NCI-H2171 treated with DMSO at 0.1 percent for 48 hours (cell line): ENCODE measurements around the gene SHISA2.

ENCODE experiments used
- DNase-seq: peaks from one replicate; lab custom pipeline; 2025; lab: John Stamatoyannopoulos, UW

Gene SHISA2

DNA sequence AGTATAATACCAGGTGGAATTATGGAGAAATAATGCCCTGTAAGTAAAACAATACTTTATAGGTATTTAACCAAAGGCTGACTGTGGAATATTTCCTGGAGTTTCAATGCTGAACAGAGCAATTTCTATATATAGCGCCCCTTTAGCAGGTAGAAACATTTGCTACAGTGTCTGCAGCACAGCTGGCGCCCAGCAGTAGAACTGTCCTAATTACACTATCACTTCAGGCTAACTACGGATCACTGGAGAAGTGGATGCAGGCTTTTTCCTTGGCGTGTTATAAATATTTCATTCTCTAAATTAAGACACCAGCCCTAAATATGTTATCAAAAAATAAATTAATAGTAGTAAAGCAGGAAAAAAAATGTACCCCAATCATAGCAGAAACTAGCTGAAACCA lies 3.1 kb downstream of the SHISA2 start:
- DNase-seq: peak; percentile 31

DNA sequence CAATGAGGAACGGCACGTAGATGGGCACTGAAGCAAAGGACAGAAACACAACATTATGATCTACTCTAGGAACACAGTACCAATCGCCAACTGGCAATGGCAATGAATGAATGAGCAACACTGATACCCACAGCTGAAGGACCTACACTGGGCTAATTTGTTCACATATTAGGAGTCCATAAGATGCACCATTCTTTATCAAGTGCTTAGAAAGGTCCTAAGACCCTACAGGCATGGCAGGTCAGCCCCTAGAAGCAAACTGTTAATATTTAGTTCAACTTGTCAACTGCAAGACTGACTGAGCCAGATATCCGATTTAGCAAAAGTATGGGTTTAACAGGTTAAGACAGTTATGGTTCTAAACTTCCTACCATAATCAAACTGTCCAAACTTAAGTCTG lies 4.8 kb downstream of the SHISA2 start:
- DNase-seq: no peak

DNA sequence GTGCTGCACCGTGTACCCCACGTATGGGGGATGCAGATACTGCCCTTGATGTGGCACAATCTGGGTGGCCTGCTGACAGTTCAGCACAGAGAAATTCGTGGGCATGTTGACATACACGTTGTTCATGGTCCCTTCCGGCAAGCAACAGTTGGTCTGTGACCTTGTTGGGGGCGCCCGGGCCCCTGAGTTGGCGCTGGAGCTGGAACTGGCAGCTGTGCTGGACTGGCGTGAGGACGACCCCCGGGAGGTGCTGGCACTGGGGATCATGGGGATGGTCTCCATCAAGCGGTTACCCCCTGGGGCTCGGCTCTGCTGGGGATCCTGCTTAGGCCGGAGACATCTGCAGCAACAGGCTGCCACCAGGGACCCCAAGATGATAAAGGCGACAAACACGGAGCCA lies 5.2 kb downstream of the SHISA2 start:
- DNase-seq: no peak

DNA sequence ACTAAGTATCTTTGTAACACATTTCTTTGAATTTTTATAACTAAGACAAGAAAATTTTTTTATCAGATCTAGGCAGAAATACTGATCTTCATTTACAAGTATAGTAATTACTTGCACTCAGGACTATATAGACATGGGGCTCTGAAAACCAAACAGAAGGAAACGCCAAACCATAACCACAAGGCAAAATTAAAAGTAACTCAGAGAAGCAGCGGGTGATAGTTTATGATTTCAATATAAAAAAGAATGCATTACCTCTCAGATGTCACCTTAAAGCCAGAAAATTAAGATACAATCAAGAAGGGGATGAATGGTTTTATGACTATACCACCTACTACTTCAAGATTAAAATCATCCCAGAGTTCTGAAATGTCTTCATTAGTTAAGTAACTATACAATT lies 6.7 kb downstream of the SHISA2 start:
- no peak for DNase-seq

DNA sequence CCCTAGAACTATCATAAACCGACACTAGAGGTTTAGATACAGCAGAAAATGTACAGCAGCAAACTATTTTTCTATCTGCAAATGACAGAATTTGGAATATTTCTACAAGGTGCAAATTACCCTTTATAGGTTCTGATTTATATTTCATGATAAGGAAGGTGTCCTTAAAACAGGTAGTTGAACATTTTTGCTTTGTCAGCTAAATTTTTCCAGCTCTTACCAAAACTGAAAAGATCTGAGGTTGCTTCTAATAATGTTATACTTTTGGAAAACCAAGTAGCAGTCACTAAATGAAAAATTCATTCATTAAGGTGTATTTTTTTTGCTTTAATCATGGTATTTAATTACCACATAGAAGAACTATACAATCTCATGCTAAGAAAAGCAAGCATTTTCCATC lies 9.0 kb downstream of the SHISA2 start:
- DNase-seq: no peak

DNA sequence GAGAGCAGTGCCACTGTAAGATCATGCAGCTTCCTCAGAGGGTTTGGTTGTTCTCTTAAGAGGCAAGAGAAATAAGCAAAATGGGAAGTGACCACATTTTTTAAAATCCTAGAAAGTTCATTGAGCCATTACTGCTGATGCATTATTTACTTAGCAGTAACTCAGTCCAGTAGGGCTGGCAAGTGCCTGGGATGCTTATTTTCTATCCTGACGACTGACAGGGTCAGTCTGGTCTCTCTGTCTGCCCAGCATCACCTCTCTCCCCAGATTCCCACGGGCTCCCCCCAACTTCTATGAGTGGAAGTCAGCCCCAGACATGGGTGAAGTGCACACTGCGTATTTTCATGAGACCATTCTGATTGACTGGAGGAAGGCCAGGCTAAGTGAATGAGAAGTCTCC lies 10.4 kb downstream of the SHISA2 start:
- DNase-seq: no peak

DNA sequence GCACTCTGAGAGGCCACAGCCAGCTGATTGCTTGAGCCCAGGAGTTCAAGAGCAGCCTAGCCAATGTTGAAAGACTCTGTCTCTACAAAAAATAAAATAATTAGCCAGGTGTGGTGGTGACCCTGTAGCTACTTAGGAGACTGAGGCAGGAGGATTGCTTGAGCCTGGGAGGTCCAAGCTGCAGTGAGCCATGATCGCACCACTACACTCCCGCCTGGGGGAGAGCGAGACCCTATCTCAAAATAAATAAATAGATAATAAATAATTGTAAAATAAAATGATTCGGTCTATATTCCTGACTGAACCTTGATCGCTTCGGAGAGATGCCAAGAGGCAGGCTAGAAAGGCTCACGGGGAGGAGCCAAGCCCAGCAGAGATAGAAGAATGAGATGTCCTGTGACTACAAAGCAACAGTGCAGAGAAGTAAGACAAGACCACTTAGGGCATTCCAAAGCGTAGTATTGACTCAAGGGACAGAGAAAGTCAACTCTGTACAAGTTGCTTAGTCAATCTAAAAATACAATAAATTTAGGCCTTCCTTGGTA lies 12.8 kb downstream of the SHISA2 start:
- no peak for DNase-seq

DNA sequence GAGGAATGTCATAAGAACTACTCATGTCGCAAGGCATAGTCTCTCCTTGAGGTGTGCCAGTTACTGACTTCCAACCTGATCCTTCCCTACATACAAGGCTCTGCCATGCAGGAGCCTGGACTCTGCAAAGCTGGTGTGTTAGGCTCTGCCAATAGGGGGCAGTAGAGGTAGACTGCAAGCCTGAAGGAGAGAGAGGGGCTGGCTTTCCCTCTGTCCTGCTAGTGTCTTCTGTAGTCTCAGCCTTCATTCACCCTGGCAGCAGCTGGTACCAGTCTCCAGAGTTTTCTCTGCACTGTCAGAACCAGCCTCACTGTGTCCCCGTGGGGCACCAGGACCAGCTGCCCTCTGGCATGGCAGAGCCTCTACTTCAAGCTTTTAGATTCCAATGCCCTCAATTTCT lies 14.5 kb downstream of the SHISA2 start:
- no peak for DNase-seq

DNA sequence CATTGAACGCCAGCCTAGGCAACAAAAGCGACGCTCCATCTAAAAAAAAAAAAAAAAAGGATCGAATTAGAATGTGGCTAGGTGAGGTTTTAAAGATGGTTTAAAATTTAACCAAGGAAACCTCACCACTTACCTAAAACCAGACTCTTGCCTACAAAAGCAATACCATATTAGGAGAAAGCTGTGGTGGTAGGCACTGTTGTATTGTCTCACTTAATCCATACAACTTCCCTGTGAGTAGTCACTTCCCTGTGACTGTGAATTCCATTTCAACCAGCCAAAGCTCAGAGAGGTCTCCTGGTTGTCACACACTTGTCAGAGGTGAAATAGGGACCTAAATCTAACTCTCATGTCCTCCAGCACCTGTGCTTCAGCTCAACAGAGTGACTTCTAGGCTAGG lies 15.4 kb downstream of the SHISA2 start:
- no peak for DNase-seq

DNA sequence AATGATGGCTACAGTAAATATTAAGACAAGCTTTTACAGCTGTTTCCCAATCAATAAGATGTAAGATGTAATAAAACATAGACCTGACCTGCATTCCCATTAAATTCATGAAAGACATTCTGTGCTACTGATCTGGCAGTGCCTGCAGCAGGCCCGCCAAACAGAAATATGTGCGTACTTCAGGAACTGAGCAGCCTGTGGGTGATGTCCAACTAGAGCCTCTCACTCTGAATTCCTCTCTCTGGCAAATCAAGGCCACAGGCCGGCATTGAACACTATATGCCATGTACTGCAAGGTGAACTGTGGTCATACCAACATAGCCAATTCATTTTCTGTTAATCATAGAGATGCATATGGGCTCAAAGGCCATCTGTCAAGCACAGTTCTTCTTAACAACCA lies 17.8 kb downstream of the SHISA2 start:
- DNase-seq: no peak

DNA sequence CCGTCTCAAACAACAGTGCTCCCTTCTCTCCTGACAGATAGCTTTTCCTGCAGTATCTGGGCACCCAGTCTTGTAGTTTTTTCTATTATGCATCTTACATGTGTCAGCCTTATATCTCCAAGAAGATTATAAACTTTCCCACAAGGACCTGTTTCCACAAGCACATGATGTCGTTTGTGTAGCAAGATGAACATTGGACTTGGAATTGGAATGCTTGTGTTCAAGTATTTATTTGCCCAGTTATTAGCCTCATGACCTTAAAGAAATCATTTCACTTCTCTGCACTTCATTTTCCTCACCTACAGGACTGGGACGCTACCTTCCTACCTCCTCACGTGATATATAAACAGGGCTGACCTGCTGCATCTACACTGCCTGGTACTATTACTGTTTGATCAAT lies 21.5 kb downstream of the SHISA2 start:
- DNase-seq: no peak

DNA sequence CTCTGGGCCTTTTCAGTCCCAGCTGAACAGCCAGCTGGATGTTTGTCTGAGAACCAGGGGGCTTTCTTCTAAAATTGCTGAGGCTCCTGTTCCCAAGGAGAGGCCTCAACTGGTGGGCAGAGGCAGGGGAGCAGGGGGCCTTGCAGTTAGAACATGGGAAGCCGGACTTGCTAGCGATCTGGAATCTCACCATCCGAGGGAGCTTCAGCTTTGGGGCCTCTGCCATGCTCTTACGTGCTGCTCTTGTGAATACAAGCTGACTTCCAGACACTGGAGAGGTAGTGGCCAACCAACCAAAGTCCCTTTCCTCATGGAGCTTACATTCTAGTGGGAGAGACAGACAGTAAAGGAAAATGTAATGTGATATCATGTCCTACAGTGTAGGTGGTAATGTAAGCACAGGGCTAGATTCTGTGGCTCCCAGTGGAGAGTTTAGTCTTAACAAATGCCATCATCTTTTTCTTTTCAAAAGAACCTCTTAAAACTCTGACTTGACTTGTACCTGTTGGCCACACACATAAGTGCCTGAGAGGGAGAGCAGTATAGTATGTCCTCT lies 22.2 kb downstream of the SHISA2 start:
- no peak for DNase-seq

DNA sequence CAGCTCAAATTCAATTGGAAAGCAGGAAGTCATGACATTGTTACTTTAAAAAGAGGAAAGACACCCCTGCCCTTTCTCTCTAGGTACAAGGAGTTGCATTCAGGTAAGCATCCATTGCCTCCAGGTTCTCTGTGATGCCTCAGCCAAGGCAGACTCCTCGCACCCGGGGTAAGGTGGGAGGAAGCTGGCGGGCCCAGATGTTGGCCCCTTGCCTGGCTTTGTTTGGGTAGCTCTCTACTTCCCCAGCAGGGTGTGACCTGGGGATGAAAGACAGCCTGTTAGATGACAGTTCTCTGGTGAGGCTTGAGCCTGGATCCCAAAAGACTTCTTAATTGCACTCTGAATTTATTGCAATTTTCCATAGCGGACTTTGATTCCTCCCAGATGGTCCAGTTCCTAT lies 25.6 kb downstream of the SHISA2 start:
- no peak for DNase-seq

DNA sequence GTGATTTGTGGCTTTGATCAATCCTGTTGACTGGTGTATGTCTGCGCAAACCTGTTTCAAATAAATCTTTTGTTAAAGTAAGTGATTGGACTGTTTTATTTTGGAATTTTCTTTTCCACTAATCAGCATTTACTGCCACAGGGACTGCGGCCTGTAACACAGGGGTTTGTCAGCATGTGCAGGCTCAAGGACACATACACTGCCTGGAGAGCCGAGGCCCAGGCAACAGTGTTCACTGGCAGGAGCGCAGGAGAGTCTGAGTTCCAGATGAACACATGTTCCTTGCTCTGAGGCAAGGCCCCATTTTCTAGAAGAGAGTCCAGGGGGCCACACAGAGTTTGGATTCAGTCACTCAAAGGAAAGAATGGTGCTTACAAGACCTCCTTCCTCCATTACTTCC lies 26.0 kb downstream of the SHISA2 start:
- DNase-seq: no peak

DNA sequence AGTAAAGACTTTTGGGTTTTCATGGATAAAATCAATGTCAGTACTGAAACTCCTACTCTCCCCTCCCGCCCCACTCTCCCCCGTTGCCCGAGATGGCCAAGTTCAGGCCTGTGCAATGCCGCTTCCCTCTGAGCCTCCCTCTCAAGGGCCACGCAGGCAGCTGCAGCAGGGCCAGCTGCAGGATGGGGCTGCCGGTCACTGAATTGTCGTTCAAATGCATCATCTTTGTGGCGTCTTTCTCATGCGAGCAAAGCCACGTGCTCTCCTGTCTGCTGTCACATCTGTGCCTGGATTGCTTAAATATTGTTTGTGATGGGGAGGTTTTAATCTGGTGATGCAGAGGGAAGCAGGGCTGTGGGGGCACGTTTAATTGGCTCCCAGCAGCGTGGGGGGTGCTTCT lies 26.6 kb downstream of the SHISA2 start:
- no peak for DNase-seq

DNA sequence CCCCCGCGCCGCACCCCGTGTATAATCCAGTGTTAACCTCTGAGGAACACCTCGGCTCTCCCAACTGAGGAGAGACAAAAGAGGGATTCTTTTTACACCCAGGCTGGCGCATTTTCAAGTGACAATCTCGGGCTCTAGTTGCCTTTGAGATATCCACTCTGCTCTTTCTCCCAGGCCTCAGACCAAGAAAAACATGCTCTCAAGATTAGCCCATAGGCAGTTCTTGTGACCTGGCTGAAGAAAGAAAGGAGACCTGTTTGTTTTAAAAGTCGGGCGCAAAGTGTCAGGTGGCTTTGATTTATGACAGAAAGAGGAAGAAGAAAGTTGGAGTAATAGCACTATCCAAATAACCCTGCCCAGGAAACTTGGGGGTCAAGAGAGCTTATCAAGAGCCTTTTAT lies 27.3 kb downstream of the SHISA2 start:
- no peak for DNase-seq

DNA sequence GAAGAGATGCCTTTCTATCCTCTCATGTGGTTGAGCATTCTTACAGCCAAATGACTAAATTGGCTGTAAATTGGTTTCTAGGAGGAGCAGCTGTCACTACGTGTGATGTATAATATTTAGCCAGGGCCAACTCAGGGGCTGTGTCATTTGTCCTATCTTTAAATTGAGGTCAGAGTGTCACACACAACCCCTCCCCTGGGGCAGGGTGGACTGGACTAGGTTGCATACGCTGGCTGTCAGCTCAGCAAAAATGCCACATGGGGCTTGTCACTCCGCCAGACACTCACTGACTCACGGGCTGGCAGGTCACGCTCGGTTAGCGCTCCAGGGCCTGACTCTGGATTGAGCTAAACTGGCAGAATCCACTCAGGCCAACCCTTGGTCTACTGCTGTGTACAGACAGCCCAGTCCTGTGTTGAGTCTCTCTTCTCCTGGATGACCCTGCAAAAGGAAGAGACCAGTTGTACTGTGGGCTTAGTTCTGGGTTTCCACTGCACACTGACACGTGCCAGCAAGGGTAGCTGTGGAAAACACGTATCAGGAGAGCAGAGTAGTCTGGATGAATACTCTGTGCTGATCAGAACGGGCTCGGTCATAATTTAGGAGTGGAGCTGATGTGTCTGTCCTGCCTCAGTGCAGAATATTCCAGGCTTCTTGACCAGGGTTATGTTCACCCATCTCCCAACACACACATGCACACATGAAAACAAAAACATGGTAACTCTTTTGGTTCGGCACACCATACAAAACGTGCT lies 29.1 kb downstream of the SHISA2 start:
- DNase-seq: peak; percentile 55

DNA sequence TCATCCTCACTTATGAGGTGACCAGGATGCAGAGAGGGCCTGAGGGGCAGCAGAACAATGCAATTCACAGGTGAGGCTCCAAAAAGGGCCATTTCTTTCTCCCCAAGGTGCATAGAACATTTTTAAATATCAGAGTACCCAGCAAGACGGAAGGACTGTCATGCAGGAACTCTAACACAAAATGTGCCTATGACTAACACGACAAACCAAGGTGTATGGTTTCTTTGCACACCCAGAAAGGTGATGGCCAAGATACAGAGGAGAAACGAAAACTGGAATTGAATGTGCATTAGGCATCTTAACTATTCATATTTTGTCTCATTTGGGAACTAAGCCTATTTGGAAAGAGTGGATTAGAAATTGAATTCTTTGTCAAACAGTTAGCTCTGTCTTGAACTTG lies 29.9 kb downstream of the SHISA2 start:
- no peak for DNase-seq

DNA sequence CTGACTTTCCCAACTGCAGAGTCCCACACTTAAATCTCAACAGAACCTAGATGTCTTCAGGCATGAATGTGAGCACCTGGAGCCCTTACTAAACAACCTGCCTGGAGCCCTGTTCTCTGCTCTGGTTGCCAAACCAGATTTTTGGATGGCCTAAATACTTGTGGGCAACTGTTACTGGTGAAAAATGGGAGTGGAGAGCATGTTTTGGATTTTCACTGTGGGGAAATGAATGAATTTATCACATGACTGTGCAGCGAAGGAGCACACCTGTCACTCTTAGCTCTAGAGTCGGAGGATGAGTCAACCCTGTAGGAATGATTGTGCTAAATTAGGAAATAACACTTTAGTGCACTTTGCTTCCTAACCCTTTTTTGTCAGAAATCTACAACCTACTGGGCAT lies 30.3 kb downstream of the SHISA2 start:
- DNase-seq: peak; percentile 33

DNA sequence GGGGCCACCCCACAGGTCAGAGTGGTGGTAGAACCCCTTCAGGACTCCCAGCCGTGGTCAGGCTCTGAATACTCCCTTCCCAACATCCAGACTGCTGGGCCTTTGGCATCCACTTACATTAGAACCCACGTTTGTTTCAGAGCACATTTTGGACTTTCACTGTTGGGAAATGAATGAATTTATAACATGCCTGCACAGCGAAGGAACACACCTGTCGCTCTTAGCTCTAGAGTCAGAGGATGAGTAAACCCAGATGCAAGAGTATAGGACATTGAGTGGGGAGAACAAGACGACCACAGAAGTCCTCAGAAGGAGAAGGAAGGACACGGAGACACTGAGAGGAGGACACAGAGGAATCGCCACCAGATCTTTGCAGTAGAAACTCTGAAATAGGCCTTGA lies 30.9 kb downstream of the SHISA2 start:
- DNase-seq: no peak

DNA sequence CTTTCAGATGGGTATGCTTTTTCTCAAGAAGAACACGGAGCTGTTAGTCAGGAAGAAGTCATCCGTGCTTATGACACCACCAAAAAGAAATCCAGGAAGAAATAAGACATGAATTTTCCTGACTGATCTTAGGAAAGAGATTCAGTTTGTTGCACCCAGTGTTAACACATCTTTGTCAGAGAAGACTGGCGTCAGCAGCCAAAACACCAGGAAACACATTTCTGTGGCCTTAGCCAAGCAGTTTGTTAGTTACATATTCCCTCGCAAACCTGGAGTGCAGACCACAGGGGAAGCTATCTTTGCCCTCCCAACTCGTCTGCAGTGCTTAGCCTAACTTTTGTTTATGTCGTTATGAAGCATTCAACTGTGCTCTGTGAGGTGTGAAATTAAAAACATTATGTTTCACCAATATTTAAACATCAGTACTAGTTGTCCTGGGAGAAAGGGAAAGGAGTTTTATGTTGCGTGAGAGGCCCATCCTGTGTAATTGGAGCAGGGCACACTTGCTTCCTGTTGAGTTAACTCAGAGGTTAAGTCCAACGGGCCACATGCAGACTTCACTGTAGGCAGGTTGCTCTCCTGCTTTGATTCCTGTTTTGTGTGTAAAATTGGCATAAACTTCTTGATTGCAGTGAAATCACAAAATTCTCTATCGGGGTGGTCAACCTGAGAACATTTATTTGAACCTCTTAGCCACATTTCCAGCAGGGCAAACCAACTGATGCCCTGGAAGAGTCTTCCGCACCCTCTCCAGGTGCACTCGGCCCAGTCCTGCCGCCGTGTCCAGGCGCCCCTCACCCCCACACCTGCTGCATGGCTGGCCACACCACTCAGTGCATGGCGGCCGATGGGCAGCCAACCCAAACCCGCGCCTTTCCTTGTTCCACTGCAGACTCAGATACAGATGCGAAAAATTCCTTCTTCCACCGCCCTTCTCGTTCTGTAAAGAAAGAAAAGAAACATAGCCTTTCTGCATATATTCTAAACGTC lies 31.6 kb downstream of the SHISA2 start:
- no peak for DNase-seq

DNA sequence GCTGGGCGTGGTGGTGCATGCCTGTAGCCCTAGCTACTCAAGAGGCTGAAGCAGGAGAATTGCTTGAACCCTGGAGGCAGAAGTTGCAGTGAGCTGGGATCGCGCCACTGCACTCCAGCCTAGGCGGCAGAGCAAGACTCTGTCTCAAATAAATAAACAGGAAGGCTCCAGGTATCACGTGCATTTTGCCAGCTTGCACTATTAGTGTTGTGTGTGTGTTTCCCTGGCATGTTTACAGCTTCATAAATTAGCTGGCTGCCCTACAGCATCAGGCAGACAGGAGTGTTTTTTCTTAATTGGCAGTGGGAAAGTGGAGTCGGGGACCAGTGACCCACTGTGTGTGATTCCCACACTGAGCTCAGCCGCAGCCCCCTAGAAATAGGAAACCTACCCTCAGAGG lies 32.6 kb downstream of the SHISA2 start:
- no peak for DNase-seq
